Fibroblast of lung (primary cell): ENCODE measurements around the gene AGBL3. TPM values are rescaled to one million over a fixed set of nuclear protein-coding genes. Genes with fewer than 3 reads are reported as not detected.

ENCODE experiments used
- DNase-seq, 2 donors: peaks; one replicate each; pipeline versions ENCODE4 v3.0.0 to v3.0.0-alpha.2; 2010; ENCODE audit warnings: low read depth in 2 of 2
- H2AFZ ChIP-seq: 2 replicates; pipeline ENCODE4 v1.5.1; 2012; ENCODE audit warnings: low read length, control low read depth, inconsistent platforms
- H3K27ac ChIP-seq: 2 replicates; pipeline ENCODE4 v1.5.1; 2011; ENCODE audit warnings: low read length, control low read depth; ENCODE audit not compliant: insufficient read depth
- H3K27me3 ChIP-seq: 2 replicates; pipeline ENCODE4 v1.5.1; 2011; ENCODE audit warnings: mild to moderate bottlenecking, low read length; ENCODE audit not compliant: control insufficient read depth, insufficient read depth
- H3K36me3 ChIP-seq: 2 replicates; pipeline ENCODE4 v1.5.1; 2011; ENCODE audit warnings: low read length; ENCODE audit not compliant: control insufficient read depth, insufficient read depth
- H3K4me1 ChIP-seq: 2 replicates; pipeline ENCODE4 v1.5.1; 2011; ENCODE audit warnings: low read length; ENCODE audit not compliant: control insufficient read depth, insufficient read depth; ENCODE audit errors: extremely low read depth
- H3K4me2 ChIP-seq: 2 replicates; pipeline ENCODE4 v1.5.1; 2011; ENCODE audit warnings: low read length, control low read depth; ENCODE audit not compliant: insufficient read depth; ENCODE audit errors: extremely low read depth
- H3K4me3 ChIP-seq, 4 experiments: fragments of 200-600 bp in 1 of 4; sonication (generic) in 1 of 4; replicated peaks in 1 of 4; 2 replicates each; pipeline ENCODE4 v1.5.1; 2011 to 2016; ENCODE audit warnings: low read length in 4 of 4, low read depth in 3 of 4, mild to moderate bottlenecking in 3 of 4, control low read depth in 2 of 4, inconsistent platforms in 1 of 4, mixed read lengths in 1 of 4; ENCODE audit not compliant: insufficient read depth in 1 of 4; ENCODE audit errors: control extremely low read depth in 1 of 4
- H3K79me2 ChIP-seq: 2 replicates; pipeline ENCODE4 v1.5.1; 2012; ENCODE audit warnings: mild to moderate bottlenecking, low read length, inconsistent platforms; ENCODE audit not compliant: control insufficient read depth, insufficient read depth
- H3K9ac ChIP-seq: 2 replicates; pipeline ENCODE4 v1.5.1; 2011; ENCODE audit warnings: mild to moderate bottlenecking, low read length, control low read depth; ENCODE audit not compliant: insufficient read depth
- H3K9me3 ChIP-seq: 2 replicates; pipeline ENCODE4 v1.5.1; 2012; ENCODE audit warnings: low read depth, low read length; ENCODE audit not compliant: control insufficient read depth, insufficient read depth
- H4K20me1 ChIP-seq: 2 replicates; pipeline ENCODE4 v1.5.1; 2011; ENCODE audit warnings: low read length; ENCODE audit not compliant: control insufficient read depth, insufficient read depth; ENCODE audit errors: extremely low read depth
- CTCF ChIP-seq, 2 donors: IDR thresholded peaks in 1 of 2; conservative IDR thresholded peaks in 1 of 2; 1 replicate in 1 of 2; 2 replicates in 1 of 2; pipeline ENCODE4 v1.5.1; 2011 to 2012; ENCODE audit warnings: low read length in 2 of 2, control low read depth in 1 of 2, inconsistent platforms in 1 of 2, low read depth in 1 of 2, mild to moderate bottlenecking in 1 of 2
- EZH2 ChIP-seq: IDR thresholded peaks from 2 replicates; pipeline ENCODE4 v1.5.1; 2012; ENCODE audit warnings: low read length, control low read depth, mild to moderate bottlenecking; ENCODE audit errors: missing control alignments
- polyA plus RNA-seq, 2 donors: library from polyadenylated mRNA; depleted of rRNA in 1 of 2; stranded (reverse) in 1 of 2; unstranded in 1 of 2; fragments of >200 nt; gene quantifications; 2 replicates each; pipeline ENCODE4 v1.2.1, GENCODE V29; 2011 to 2012; ENCODE audit warnings: missing spikeins in 1 of 2
- total RNA-seq: library from RNA; depleted of rRNA; stranded (reverse); fragments of >200 nt; gene quantifications from 2 replicates; pipeline ENCODE4 v1.2.1, GENCODE V29; 2014

AGBL3 gene
- total and polyA plus RNA-seq, 2 donors (not counting 1 experiment from before 2014, with no cell fraction given), result 0.56 to 1.3 TPM

GRCh38 chr7:135156290-135156689 lies 170.0 kb downstream of the AGBL3 start:
- Histone ChIP-seq H3K9ac (no peak overlapping the region), H3K36me3 (no peaks in the 10 kb centered on the region), H3K9me3 (no peaks in the 10 kb centered on the region), H4K20me1 (no peaks in the 10 kb centered on the region), H3K4me3 (no peak overlapping the region), H3K4me1 (peaks cover 15% of the 10 kb centered on the region), H2AFZ (no peak overlapping the region), H3K4me2 (no peak overlapping the region), H3K27me3 (no peaks in the 10 kb centered on the region), H3K27ac (no peak overlapping the region), H3K79me2 (no peaks in the 10 kb centered on the region)
- TF ChIP-seq EZH2, result no peak
- no peak for TF ChIP-seq CTCF (conservative IDR thresholded peaks at IDR 0.05 in 1 of 2, IDR thresholded peaks at IDR 0.05 in 1 of 2; ENCODE audit: low read depth in 1 of 2, low read length in 2 of 2)
- DNase-seq, result no peak

- Histone ChIP-seq H3K9ac (no peak overlapping the region), H3K36me3 (no peaks in the 10 kb centered on the region), H3K9me3 (no peaks in the 10 kb centered on the region), H3K27me3 (no peaks in the 10 kb centered on the region), H4K20me1 (no peaks in the 10 kb centered on the region), H2AFZ (no peak overlapping the region), H3K4me2 (no peak overlapping the region), H3K27ac (no peak overlapping the region), H3K79me2 (no peaks in the 10 kb centered on the region), H3K4me3 (no peak overlapping the region), H3K4me1 (peaks cover 15% of the 10 kb centered on the region)
- TF ChIP-seq EZH2 (no peak), CTCF (conservative IDR thresholded peaks at IDR 0.05 in 1 of 2, IDR thresholded peaks at IDR 0.05 in 1 of 2; ENCODE audit: low read depth in 1 of 2, low read length in 2 of 2) (no peak)
- no peak for DNase-seq
Measured at GRCh38 chr7:135158141-135158655, 171.9 kb downstream of the AGBL3 start.

- H3K27me3 ChIP-seq, result no peaks in the 10 kb centered on the region
- H3K9ac ChIP-seq, result no peak overlapping the region
- DNase-seq, result no peak
- no peak overlapping the region for H2AFZ ChIP-seq
- TF ChIP-seq CTCF (conservative IDR thresholded peaks at IDR 0.05 in 1 of 2, IDR thresholded peaks at IDR 0.05 in 1 of 2; ENCODE audit: low read depth in 1 of 2, low read length in 2 of 2) (no peak), EZH2 (no peak)
- no peak overlapping the region for H3K4me2 ChIP-seq
- no peaks in the 10 kb centered on the region for H3K79me2 ChIP-seq
- H4K20me1 ChIP-seq, result no peaks in the 10 kb centered on the region
- no peaks in the 10 kb centered on the region for H3K9me3 ChIP-seq
- no peak overlapping the region for H3K4me3 ChIP-seq
- H3K27ac ChIP-seq, result no peak overlapping the region
- H3K4me1 ChIP-seq, result peaks cover 15% of the 10 kb centered on the region
- H3K36me3 ChIP-seq, result no peaks in the 10 kb centered on the region
Measured at GRCh38 chr7:135158874-135159273, 172.6 kb downstream of the AGBL3 start.
